Keratinocyte (primary cell): Measurements from ENCODE around the gene ZNF362. TPM values are rescaled to one million over a fixed set of nuclear protein-coding genes. Genes with fewer than 3 reads are reported as not detected.

Source experiments
- DNase-seq: peaks from one replicate; pipeline ENCODE4 v3.0.0-alpha.2; 2011; ENCODE audit warnings: low read depth, missing footprints, low spot score
- FAIRE-seq: peaks from 2 replicates; lab custom pipeline; 2011; peaks lifted over from hg19 to GRCh38; lab: Jason Lieb, UNC
- H2AFZ ChIP-seq: 2 replicates; pipeline ENCODE4 v1.6.0; 2012; ENCODE audit warnings: low read length, control low read depth, inconsistent platforms; ENCODE audit not compliant: control insufficient read depth
- H3K27ac ChIP-seq: 2 replicates; pipeline ENCODE4 v1.5.1; 2011; ENCODE audit warnings: low read length; ENCODE audit not compliant: control insufficient read depth, insufficient read depth
- H3K27me3 ChIP-seq: 3 replicates; pipeline ENCODE4 v1.6.0; 2011; ENCODE audit warnings: low read length; ENCODE audit not compliant: control insufficient read depth, insufficient read depth; ENCODE audit errors: extremely low read depth
- H3K36me3 ChIP-seq, 2 experiments: 2 replicates in 1 of 2; 3 replicates in 1 of 2; pipeline ENCODE4 v1.5.1; 2011; ENCODE audit warnings: low read length in 2 of 2, mild to moderate bottlenecking in 1 of 2; ENCODE audit not compliant: control insufficient read depth in 2 of 2, insufficient read depth in 2 of 2; ENCODE audit errors: extremely low read depth in 1 of 2
- H3K4me1 ChIP-seq: 3 replicates; pipeline ENCODE4 v1.5.1; 2011; ENCODE audit warnings: low read length; ENCODE audit not compliant: control insufficient read depth, insufficient read depth; ENCODE audit errors: extremely low read depth
- H3K4me2 ChIP-seq: 3 replicates; pipeline ENCODE4 v1.6.0; 2011; ENCODE audit warnings: low read depth, low read length; ENCODE audit not compliant: control insufficient read depth, insufficient read depth; ENCODE audit errors: extremely low read depth
- H3K4me3 ChIP-seq, 3 experiments: fragments of 200-600 bp in 1 of 3; sonication (generic) in 1 of 3; 2 replicates in 2 of 3; 3 replicates in 1 of 3; pipeline ENCODE4 v1.5.1; 2011 to 2016; ENCODE audit warnings: low read length in 3 of 3, mild to moderate bottlenecking in 3 of 3, control low read depth in 2 of 3, inconsistent platforms in 1 of 3, low read depth in 1 of 3, mixed read lengths in 1 of 3, mixed run types in 1 of 3, moderate library complexity in 1 of 3; ENCODE audit not compliant: control insufficient read depth in 2 of 3, insufficient read depth in 2 of 3; ENCODE audit errors: extremely low read depth in 1 of 3
- H3K79me2 ChIP-seq: 2 replicates; pipeline ENCODE4 v1.6.0; 2012; ENCODE audit warnings: low read length; ENCODE audit not compliant: control insufficient read depth, insufficient read depth
- H3K9ac ChIP-seq: 3 replicates; pipeline ENCODE4 v1.6.0; 2011; ENCODE audit warnings: low read length; ENCODE audit not compliant: control insufficient read depth, insufficient read depth; ENCODE audit errors: extremely low read depth
- H3K9me1 ChIP-seq: 3 replicates; pipeline ENCODE4 v1.6.0; 2011; ENCODE audit warnings: low read length; ENCODE audit not compliant: control insufficient read depth, insufficient read depth; ENCODE audit errors: extremely low read depth
- H3K9me3 ChIP-seq: 2 replicates; pipeline ENCODE4 v1.5.1; 2012; ENCODE audit warnings: low read depth, low read length; ENCODE audit not compliant: control insufficient read depth
- H4K20me1 ChIP-seq: 3 replicates; pipeline ENCODE4 v1.6.0; 2011; ENCODE audit warnings: low read length; ENCODE audit not compliant: control insufficient read depth, insufficient read depth; ENCODE audit errors: extremely low read depth
- CTCF ChIP-seq, 3 experiments: IDR thresholded peaks in 1 of 3; conservative IDR thresholded peaks in 1 of 3; optimal IDR thresholded peaks in 1 of 3; 2 replicates in 2 of 3; 3 replicates in 1 of 3; pipeline versions ENCODE3 to v1.5.1; 2011; ENCODE audit warnings: low read length in 3 of 3, mild to moderate bottlenecking in 3 of 3, moderate library complexity in 2 of 3, control low read depth in 1 of 3, inconsistent platforms in 1 of 3; ENCODE audit not compliant: insufficient read depth in 2 of 3; ENCODE audit errors: extremely low read depth in 1 of 3
- EZH2 ChIP-seq: IDR thresholded peaks from one replicate; pipeline ENCODE4 v1.6.1; 2012; ENCODE audit warnings: inconsistent platforms, mild to moderate bottlenecking, low read length, moderate library complexity
- dilution Hi-C: fragments of 300-500 bp; cut with MboI; formaldehyde crosslinking; loops from one replicate; pipeline ENCODE4 v1.7.0; 2020; ENCODE audit warnings: low sequenced_read_pairs; ENCODE audit not compliant: extremely low pct_ligation_motif_present
- polyA plus RNA-seq, 5 experiments: library from polyadenylated mRNA; depleted of rRNA in 3 of 5; stranded (reverse) in 3 of 5; stranded (forward) in 1 of 5; unstranded in 1 of 5; fragments of >200 nt; gene quantifications; 1 replicate in 1 of 5; 2 replicates in 3 of 5; 3 replicates in 1 of 5; pipeline versions ENCODE4 v1.2.1 to v1.2.3, GENCODE V29; 2011 to 2012; ENCODE audit warnings: missing spikeins in 2 of 5, low read depth in 1 of 5, low replicate concordance in 1 of 5

Gene ZNF362
- polyA plus RNA-seq, 1 donor (not counting 4 experiments of a cell fraction or from before 2014, with no cell fraction given), result 2.2 TPM

- no peaks in the 10 kb centered on the region for H3K79me2 ChIP-seq
- H2AFZ ChIP-seq, result no peak overlapping the region
- TF ChIP-seq CTCF (optimal IDR thresholded peaks at IDR 0.05 in 1 of 3, IDR thresholded peaks at IDR 0.05 in 1 of 3, conservative IDR thresholded peaks at IDR 0.05 in 1 of 3; ENCODE audit: extremely low read depth in 1 of 3, insufficient read depth in 2 of 3, low read length in 3 of 3), result no peak
- no peak for TF ChIP-seq EZH2
- H3K9me3 ChIP-seq, result no peaks in the 10 kb centered on the region
- H3K4me1 ChIP-seq, result peaks cover 38% of the 10 kb centered on the region
- peak overlapping the region in 1 of 3 experiments; percentile 9 for H3K4me3 ChIP-seq
- dilution Hi-C loops, result no loop called here
- H4K20me1 ChIP-seq, result no peaks in the 10 kb centered on the region
- H3K9ac ChIP-seq, result peak overlapping the region; percentile 38
- peak; percentile 80 for FAIRE-seq
- peak overlapping the region; percentile 61 for H3K4me2 ChIP-seq
- H3K27ac ChIP-seq, result peak overlapping the region; percentile 80
- no peaks in the 10 kb centered on the region for H3K27me3 ChIP-seq
- H3K36me3 ChIP-seq, result no peaks in the 10 kb centered on the region
- H3K9me1 ChIP-seq, result no peaks in the 10 kb centered on the region
- DNase-seq, result no peak
Observed at GRCh38 chr1:33219886-33220661, 36.2 kb upstream of the ZNF362 start.

- H3K4me3 ChIP-seq, result peak overlapping the region in 1 of 3 experiments; percentile 9
- peak overlapping the region; percentile 61 for H3K4me2 ChIP-seq
- H2AFZ ChIP-seq, result no peak overlapping the region
- DNase-seq (peak; percentile 95), FAIRE-seq (peak; percentile 95)
- no peaks in the 10 kb centered on the region for H3K9me3 ChIP-seq
- H3K9me1 ChIP-seq, result no peaks in the 10 kb centered on the region
- H4K20me1 ChIP-seq, result no peaks in the 10 kb centered on the region
- H3K36me3 ChIP-seq, result no peaks in the 10 kb centered on the region
- peak overlapping the region; percentile 80 for H3K27ac ChIP-seq
- H3K79me2 ChIP-seq, result no peaks in the 10 kb centered on the region
- dilution Hi-C loops, result no loop called here
- TF ChIP-seq CTCF (optimal IDR thresholded peaks at IDR 0.05 in 1 of 3, IDR thresholded peaks at IDR 0.05 in 1 of 3, conservative IDR thresholded peaks at IDR 0.05 in 1 of 3; ENCODE audit: extremely low read depth in 1 of 3, insufficient read depth in 2 of 3, low read length in 3 of 3), result no peak
- no peaks in the 10 kb centered on the region for H3K27me3 ChIP-seq
- H3K4me1 ChIP-seq, result peaks cover 38% of the 10 kb centered on the region
- H3K9ac ChIP-seq, result peak overlapping the region; percentile 38
Observed at GRCh38 chr1:33220676-33221384, 35.5 kb upstream of the ZNF362 start.
